CD4-positive, alpha-beta T cell treated with Interferon alpha-2 for 1 hour (primary cell): ENCODE measurements around the gene ALPP.
"Not testable (repeated sequence)": the region's sequence is repeated elsewhere in the genome, so short reads cannot be mapped to it uniquely, and the experiment has no call there.

Experiments used
- DNase-seq, 2 donors: peaks; one replicate each; pipeline ENCODE4 v3.0.0-alpha.2; 2020 to 2022

The ALPP gene

GRCh38 chr2:232364806-232365594 lies 13.6 kb upstream of the ALPP start:
- not testable (repeated sequence) for DNase-seq

DNA sequence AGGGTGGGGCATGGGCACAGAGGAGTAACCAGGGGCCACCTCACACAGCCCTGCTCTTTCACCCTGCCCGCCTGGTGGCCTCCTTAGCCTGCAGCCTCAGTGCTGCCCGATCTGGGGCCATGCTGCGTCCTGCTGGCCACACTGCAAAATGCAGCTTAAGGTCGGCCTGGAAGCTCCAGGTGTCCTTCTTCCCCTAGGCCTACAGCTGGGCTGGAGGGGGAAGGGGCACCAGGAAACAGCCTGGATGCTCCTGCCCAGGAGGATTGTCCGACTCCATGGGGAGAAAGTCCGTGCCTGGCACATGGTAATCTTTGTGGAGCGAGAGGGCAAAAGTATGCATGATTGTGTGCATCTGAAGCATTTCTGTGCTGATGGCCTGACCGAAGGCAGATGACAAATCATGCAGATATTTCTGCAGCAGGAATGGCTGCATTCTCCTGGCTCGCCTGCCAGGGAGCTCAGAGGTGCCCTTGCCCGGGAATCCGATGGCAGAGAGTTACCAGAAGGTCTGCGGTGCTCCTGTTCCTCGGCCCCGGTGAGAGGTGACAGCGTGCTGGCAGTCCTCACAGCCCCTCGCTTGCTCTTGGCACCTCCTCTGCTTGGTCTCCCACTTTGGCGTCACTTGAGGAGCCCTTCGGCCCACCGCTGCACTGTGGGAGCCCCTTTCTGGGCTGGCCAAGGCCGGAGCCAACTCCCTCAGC lies 12.8 kb upstream of the ALPP start:
- DNase-seq = peak in 1 of 2 donors; percentile 15

- not testable (repeated sequence) for DNase-seq
These were observed 12.1 kb upstream of the ALPP start for GRCh38 chr2:232366461-232366860.

DNA sequence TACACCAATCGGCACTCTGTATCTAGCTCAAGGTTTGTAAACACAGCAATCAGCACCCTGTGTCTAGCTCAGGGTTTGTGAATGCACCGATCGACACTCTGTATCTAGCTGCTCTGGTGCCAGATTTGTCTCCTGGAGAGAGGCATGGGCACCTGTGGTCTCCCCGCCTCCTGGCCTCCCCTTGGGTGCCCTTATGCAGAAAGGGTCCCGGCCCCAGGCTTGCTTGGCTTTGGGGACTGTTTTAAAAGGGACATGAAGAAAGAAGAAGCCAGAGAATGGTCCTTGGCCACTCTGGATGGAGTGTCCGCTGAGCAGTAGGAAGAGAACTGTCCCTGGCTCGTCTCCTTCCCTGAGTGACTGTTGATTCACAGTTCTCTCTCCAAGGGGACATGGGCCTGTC lies 11.5 kb upstream of the ALPP start:
- DNase-seq = no peak

GRCh38 chr2:232367591-232368233 lies 10.8 kb upstream of the ALPP start:
- no peak for DNase-seq

DNA sequence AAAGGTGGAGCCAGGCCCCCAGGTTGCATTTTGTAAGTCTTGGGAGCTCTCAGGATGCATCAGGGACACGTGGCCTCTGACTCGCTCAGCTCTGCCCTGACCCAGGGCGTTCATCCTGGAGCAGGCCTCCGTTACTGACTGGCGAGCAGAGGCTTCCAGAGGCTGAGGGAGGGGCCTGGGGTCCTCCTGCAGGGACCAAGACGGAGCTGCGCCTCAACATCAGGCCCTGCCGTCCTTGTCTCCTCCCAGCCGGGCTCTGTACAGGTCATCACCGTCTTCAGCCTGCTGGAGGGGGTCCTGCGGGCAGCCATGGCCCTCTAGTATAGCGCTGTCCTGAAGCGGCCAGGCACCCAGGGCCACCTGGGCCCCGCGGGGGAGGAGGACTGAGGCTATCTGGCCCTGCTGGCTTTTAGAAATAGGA lies 10.2 kb upstream of the ALPP start:
- DNase-seq = no peak

DNA sequence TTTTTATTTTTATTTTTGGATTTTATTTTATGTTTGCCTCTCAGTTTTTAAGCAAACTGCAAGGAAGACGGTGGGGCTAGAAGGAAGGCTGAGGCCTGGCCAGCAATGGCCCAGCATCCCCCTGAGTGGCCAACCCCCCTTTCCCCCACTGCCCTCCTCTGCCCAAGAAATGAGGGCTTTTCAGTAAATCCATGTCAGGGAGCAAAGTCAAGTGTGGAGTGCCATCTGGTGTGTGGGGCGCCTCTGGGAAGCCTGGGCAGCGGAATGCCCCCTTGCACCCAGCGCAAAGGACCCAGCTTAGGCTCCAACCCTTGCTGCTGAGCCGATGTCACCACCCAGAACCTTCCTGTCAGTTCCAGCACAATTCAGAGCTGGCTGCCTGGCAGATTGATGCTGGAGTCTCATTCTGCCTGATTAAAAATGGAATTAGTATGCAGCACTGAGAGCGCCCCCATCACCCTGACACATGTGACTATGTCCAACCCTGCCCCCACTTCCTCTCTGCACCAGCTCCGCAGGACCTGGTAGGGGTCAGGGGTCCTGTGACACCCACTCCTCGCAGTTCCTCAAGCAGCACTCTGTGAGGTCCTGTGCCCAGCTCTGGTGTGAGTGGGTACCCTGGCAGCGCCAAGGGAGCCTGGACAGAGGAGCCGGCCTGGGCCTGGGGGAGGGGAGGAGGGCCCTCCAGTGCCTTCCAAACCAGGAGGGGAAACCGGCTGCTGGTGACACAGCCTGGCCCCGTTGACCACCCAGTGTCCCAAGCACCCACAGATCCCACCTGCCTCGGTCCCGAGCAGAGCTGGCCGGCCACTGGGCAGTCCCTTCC lies 9.2 kb upstream of the ALPP start:
- DNase-seq = no peak

- not testable (repeated sequence) for DNase-seq
These were observed 8.5 kb upstream of the ALPP start for GRCh38 chr2:232370007-232370406.

DNA sequence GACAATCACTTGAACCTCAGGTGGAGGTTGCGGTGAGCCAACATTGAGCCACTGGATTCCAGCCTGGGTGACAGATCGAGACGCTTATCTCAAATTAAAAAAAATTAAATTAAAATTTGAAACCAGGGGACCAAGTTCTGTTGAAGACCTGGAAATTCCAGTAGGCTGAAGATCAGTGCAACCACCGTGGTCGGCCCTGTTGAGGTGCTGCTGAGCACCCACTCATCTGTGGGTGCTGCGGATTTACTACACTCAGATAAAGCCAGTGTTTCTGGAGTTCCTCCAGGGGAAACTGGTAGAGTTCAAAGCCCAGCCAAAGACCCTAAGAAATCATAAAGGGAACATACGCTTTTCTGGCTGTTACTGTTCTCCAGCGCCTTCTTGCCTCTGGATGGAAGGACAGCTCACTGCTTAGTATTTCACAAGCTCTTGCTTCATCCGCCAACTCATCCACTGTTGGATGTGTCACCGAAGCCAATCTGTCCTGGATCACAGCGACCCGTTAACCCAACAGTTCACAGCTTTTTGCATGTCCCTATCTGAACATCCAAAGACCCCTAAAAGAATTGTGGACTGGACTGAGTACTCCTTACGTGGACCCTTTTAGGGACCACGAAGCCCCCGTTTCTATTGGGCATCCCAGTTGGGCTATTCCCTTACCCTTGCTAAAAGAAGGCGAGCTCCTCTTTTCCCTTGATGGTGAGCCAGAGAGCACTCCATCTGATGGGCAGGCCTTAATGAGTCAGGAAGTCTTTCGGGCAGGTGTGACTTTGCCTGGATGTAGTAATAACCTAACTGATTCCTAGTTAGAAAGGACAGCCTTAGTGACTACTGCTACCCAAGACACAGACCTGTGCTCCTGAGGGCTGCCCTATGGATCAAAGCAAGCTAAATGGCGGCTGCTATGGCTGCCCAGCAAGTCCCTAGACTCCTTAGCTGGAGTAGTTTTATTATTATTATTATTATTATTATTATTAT lies 6.0 kb upstream of the ALPP start:
- no peak for DNase-seq

DNA sequence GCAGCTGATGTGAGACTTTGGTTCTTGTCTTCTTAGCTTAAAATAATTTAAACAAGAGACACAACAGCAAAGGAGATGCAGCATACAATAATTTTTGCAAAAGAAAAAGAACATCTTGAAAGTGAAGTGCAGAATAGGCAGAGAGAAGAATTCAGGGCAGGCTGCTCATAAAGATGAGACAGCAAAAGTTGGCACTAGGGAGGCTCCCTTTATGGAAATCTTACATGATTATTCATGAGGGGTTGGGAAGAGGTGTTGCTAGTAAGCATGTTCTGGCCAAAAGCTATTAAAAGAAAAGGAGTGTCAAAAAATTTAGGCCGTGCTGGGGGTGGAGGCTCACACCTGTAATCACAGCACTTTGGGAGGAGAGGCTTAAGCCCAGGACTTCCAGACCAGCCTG lies 4.2 kb upstream of the ALPP start:
- no peak for DNase-seq

DNA sequence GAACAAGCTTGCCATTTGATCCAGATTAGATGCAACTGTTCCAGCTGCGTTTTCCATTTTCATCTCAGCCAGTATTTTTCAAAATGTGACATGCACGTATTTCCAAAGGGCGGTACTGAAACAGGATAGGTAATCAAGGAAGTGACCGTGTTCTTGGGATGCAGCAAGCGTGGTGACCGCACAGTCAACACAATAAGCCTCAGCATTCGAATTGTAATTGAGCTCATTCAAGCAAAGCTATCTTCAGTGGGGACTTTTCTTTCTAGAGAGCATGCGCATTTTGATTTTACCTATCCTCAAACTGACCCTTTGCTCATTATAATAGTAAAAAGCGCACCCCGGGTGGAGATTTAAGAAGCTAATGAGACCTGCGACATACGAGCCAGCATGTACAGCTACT lies 3.4 kb upstream of the ALPP start:
- DNase-seq = no peak

DNA sequence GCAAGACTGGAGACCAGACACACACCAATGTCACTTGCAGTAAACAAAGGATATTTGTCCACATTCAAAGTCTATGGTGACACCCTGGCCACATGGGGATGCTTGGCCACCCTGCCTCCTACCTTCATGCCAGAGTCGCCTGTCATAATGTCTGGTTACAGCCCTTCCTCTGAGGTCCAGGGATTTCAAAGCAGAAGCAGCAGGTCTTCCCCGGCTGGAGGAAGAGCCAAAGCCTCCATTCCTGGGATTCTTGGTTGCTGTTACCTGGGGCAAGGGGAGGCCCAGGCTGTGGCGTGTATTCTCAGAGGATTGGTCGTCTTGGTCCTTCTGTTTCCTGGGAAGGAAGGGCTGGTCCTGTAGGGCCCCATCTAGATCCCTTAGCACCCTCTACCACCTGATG lies 2.3 kb upstream of the ALPP start:
- no peak for DNase-seq

DNA sequence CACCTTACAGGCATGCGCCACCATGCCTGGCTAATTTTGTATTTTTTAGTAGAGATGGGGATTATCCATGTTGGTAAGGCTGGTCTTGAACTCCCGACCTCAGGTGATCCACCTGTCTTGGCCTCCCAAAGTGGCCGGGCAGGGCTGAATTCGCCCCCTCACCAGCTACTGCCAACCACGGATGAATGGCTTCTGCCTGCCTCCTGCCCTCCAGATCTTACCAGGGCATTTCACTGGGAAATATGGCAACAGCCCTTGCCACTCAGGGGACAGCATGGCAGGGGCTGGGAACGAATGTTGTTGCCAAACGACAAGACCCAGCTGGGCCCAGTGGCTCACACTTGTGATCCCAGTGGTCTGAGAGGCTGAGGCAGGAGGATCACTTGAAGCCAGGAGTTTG lies 1.8 kb upstream of the ALPP start:
- DNase-seq = no peak

- DNase-seq = no peak
These were observed 1.2 kb upstream of the ALPP start for GRCh38 chr2:232377319-232377718.

DNA sequence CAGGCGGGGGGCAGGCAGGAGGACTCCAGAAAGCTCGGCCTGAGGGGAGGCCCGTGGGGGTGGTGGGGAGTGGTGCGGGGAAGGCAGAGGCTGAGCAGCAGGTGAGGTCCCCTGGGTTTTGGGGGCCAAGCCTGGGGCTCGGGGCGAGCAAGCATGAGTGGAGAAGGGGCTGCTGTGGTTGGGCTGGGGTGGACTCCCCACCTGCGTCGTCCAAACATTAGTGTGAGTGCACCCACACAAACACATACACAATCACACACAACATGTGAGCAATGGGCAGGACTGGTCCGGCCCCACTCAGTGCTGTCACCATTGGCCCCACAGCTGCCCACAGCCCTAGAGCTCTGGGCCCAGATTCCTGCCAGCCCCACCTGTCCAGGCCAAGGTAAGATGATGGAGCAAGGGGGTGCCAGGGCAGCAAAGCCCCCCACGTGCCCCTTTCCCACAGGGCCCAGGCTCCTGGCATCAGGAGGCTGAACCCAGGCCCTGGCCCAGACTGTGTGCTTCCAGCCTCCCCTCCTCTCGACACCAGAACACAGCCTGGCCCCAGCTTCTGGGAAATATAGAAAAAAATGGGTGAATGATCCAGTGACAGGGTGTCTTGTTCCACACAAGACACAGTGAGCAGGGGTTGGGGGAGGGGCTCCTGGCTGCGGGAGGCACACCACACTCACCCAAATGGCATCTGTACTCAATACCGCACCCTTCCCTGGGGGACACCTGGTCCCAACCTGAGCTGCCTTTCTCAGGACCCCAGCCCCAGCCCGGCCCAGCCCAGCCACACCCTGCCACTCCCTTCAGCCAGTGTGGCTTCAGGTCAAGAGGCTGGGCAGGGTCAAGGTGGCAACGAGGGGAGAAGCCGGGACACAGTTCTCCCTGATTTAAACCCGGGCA lies 463 bp upstream of the ALPP start:
- DNase-seq = no peak

GRCh38 chr2:232379610-232380590 lies 1.3 kb downstream of the ALPP start:
- DNase-seq = not testable (repeated sequence)

- DNase-seq = not testable (repeated sequence)
These were observed 2.9 kb downstream of the ALPP start for GRCh38 chr2:232381204-232382031.
